GM23248 (cell line): ENCODE measurements around the gene SURF1. TPM values are rescaled to one million over a fixed set of nuclear protein-coding genes. Genes with fewer than 3 reads are reported as not detected.

ENCODE experiments used
- DNase-seq: peaks from one replicate; pipeline ENCODE4 v3.0.0-alpha.2; 2015
- H2AFZ ChIP-seq: fragments of 200-600 bp; sonication (generic); 2 replicates; pipeline ENCODE4 v1.6.1; 2016; ENCODE audit warnings: antibody characterized with exemption
- H3F3A ChIP-seq: fragments of 200-600 bp; sonication (generic); 2 replicates; pipeline ENCODE4 v1.6.1; 2016; ENCODE audit warnings: mild to moderate bottlenecking, antibody characterized with exemption, mixed run types; ENCODE audit not compliant: insufficient read depth
- H3K27ac ChIP-seq: fragments of 200-600 bp; sonication (generic); 2 replicates; pipeline ENCODE4 v1.5.1; 2016; ENCODE audit warnings: mild to moderate bottlenecking
- H3K27me3 ChIP-seq: fragments of 200-600 bp; sonication (generic); replicated peaks from 2 replicates; pipeline ENCODE4 v1.6.1; 2016; ENCODE audit warnings: mild to moderate bottlenecking; ENCODE audit not compliant: insufficient read depth
- H3K36me3 ChIP-seq: fragments of 200-600 bp; sonication (generic); 2 replicates; pipeline ENCODE4 v1.6.1; 2016; ENCODE audit warnings: low read depth, mild to moderate bottlenecking
- H3K4me1 ChIP-seq: fragments of 200-600 bp; sonication (generic); 2 replicates; pipeline ENCODE4 v1.6.1; 2016; ENCODE audit warnings: mild to moderate bottlenecking; ENCODE audit not compliant: insufficient read depth
- H3K4me2 ChIP-seq: fragments of 200-600 bp; sonication (generic); one replicate; pipeline ENCODE4 v1.6.1; 2016; ENCODE audit warnings: mild to moderate bottlenecking; ENCODE audit not compliant: unreplicated experiment
- H3K4me3 ChIP-seq: fragments of 200-600 bp; sonication (generic); 2 replicates; pipeline ENCODE4 v1.5.1; 2016; ENCODE audit warnings: mild to moderate bottlenecking
- H3K79me2 ChIP-seq: fragments of 200-600 bp; sonication (generic); 2 replicates; pipeline ENCODE4 v1.6.1; 2016; ENCODE audit warnings: mild to moderate bottlenecking; ENCODE audit not compliant: insufficient read depth
- H3K9ac ChIP-seq: fragments of 200-600 bp; sonication (generic); 2 replicates; pipeline ENCODE4 v1.6.1; 2016; ENCODE audit warnings: mild to moderate bottlenecking
- H3K9me2 ChIP-seq: fragments of 200-600 bp; sonication (generic); 2 replicates; pipeline ENCODE4 v1.6.1; 2016; ENCODE audit warnings: mixed run types, mild to moderate bottlenecking, moderate library complexity; ENCODE audit not compliant: insufficient read depth
- H3K9me3 ChIP-seq: fragments of 200-600 bp; sonication (generic); one replicate; pipeline ENCODE4 v1.6.1; 2017; ENCODE audit warnings: low read depth
- H4K20me1 ChIP-seq: fragments of 200-600 bp; sonication (generic); 2 replicates; pipeline ENCODE4 v1.6.0; 2016; ENCODE audit not compliant: insufficient read depth
- EZH2 ChIP-seq: fragments of 200-600 bp; sonication (generic); IDR thresholded peaks from 2 replicates; pipeline ENCODE4 v1.6.1; 2018; ENCODE audit warnings: antibody characterized with exemption, mild to moderate bottlenecking; ENCODE audit not compliant: insufficient read depth, poor library complexity, severe bottlenecking
- EZH2phosphoT487 ChIP-seq: fragments of 200-600 bp; sonication (generic); IDR thresholded peaks from 2 replicates; pipeline ENCODE4 v1.6.1; 2018; ENCODE audit warnings: antibody characterized with exemption, moderate library complexity, mild to moderate bottlenecking, low read depth; ENCODE audit not compliant: insufficient read depth
- WGBS, 2 experiments: methylation state at CpG; one replicate each; pipeline ENCODE4 v1.1.6; 2015 to 2017; ENCODE audit warnings: low lambda C conversion rate in 2 of 2, low coverage in 1 of 2; ENCODE audit errors: missing lambda C conversion rate in 2 of 2; 5-methylcytosine and 5-hydroxymethylcytosine counted together
- in situ Hi-C: fragments of 300-500 bp; cut with MboI; formaldehyde crosslinking; loops from 2 replicates; pipeline ENCODE4 v1.15.0; 2020
- polyA plus RNA-seq: library from polyadenylated mRNA; unstranded; fragments of >200 nt; fragmentation: Nextera tagmentation; extraction: Ambion mirVana; gene quantifications from 2 replicates; pipeline ENCODE4 v1.2.1, GENCODE V29; 2016
- total RNA-seq: library from RNA; depleted of rRNA; stranded (reverse); fragments of >200 nt; shearing (Covaris generic); gene quantifications from 2 replicates; pipeline ENCODE4 v1.2.3, GENCODE V29; 2014

SURF1 gene
- total and polyA plus RNA-seq, 2 experiments from 2014 or later: 29.1 to 57.4 TPM

- 83 to 85% methylated on average over 14 to 15 of the region's 15 CpGs for WGBS, 2 experiments
- no peaks in the 10 kb centered on the region for H3K27me3 ChIP-seq
- H3K4me3 ChIP-seq: no peak overlapping the region
- H3F3A ChIP-seq: peaks cover 49% of the 10 kb centered on the region
- H3K79me2 ChIP-seq: peaks cover 88% of the 10 kb centered on the region
- in situ Hi-C loops: no loop called here
- no peak overlapping the region for H2AFZ ChIP-seq
- peaks cover 58% of the 10 kb centered on the region for H3K36me3 ChIP-seq
- no peaks in the 10 kb centered on the region for H3K4me1 ChIP-seq
- no peaks in the 10 kb centered on the region for H3K9me2 ChIP-seq
- no peak overlapping the region for H3K9ac ChIP-seq
- H3K9me3 ChIP-seq: no peaks in the 10 kb centered on the region
- H3K4me2 ChIP-seq: no peak overlapping the region
- DNase-seq: no peak
- peaks cover 16% of the 10 kb centered on the region; the same call in 1 of the 2 replicates for H4K20me1 ChIP-seq
- H3K27ac ChIP-seq: no peak overlapping the region
- TF ChIP-seq EZH2 (no peak), EZH2phosphoT487 (no peak)
These were observed 6.2 kb upstream of the SURF1 start for GRCh38 chr9:133362359-133363044.

- no peak overlapping the region for H3K4me3 ChIP-seq
- H3K36me3 ChIP-seq: peaks cover 57% of the 10 kb centered on the region
- H3F3A ChIP-seq: peaks cover 51% of the 10 kb centered on the region
- peaks cover 9% of the 10 kb centered on the region; the same call in 1 of the 2 replicates for H4K20me1 ChIP-seq
- no peak overlapping the region for H2AFZ ChIP-seq
- no peak overlapping the region for H3K4me2 ChIP-seq
- peaks cover 85% of the 10 kb centered on the region for H3K79me2 ChIP-seq
- H3K27me3 ChIP-seq: no peaks in the 10 kb centered on the region
- H3K27ac ChIP-seq: no peak overlapping the region
- no peaks in the 10 kb centered on the region for H3K4me1 ChIP-seq
- no peaks in the 10 kb centered on the region for H3K9me3 ChIP-seq
- in situ Hi-C loops: no loop called here
- no peak for TF ChIP-seq EZH2
- TF ChIP-seq EZH2phosphoT487: no peak
- H3K9me2 ChIP-seq: no peaks in the 10 kb centered on the region
- 81 to 89% methylated on average over 13 of the region's 13 CpGs for WGBS, 2 experiments
- H3K9ac ChIP-seq: 0 out of 2 replicates have a peak overlapping the region, but pooled peaks have one; percentile 28
- DNase-seq: no peak
These were observed 5.3 kb upstream of the SURF1 start for GRCh38 chr9:133361507-133362092.

- no peak overlapping the region for H2AFZ ChIP-seq
- H3K27ac ChIP-seq: no peak overlapping the region; the same call in 1 of the 2 replicates
- DNase-seq: no peak
- no peak overlapping the region for H3K4me2 ChIP-seq
- TF ChIP-seq EZH2: no peak
- no peak for TF ChIP-seq EZH2phosphoT487
- H3K9me2 ChIP-seq: no peaks in the 10 kb centered on the region
- in situ Hi-C loops: no loop called here
- no peaks in the 10 kb centered on the region for H3K4me1 ChIP-seq
- peaks cover 48% of the 10 kb centered on the region for H3K36me3 ChIP-seq
- peaks cover 52% of the 10 kb centered on the region for H3F3A ChIP-seq
- H3K79me2 ChIP-seq: peaks cover 80% of the 10 kb centered on the region
- H3K4me3 ChIP-seq: no peak overlapping the region
- peak overlapping the region; percentile 28 for H3K9ac ChIP-seq
- 0 out of 2 replicates have a peak, but pooled peaks cover 2% of the 10 kb centered on the region for H4K20me1 ChIP-seq
- 78 to 81% methylated on average over 21 of the region's 21 CpGs for WGBS, 2 experiments
- no peaks in the 10 kb centered on the region for H3K27me3 ChIP-seq
- no peaks in the 10 kb centered on the region for H3K9me3 ChIP-seq
These were observed 4.4 kb upstream of the SURF1 start for GRCh38 chr9:133360400-133361393.

GRCh38 chr9:133359399-133360175 lies 3.3 kb upstream of the SURF1 start:
- Histone ChIP-seq H3K27me3 (no peaks in the 10 kb centered on the region), H3K9me2 (no peaks in the 10 kb centered on the region), H2AFZ (no peak overlapping the region), H3K9ac (peak overlapping the region; percentile 7; the same call in 1 of the 2 replicates), H3K79me2 (peaks cover 80% of the 10 kb centered on the region), H3F3A (peaks cover 56% of the 10 kb centered on the region), H3K4me2 (no peak overlapping the region), H3K9me3 (no peaks in the 10 kb centered on the region), H3K4me1 (peaks cover 8% of the 10 kb centered on the region; the same call in 1 of the 2 replicates), H3K27ac (no peak overlapping the region; the same call in 1 of the 2 replicates), H3K36me3 (peaks cover 44% of the 10 kb centered on the region), H3K4me3 (no peak overlapping the region), H4K20me1 (no peaks in the 10 kb centered on the region)
- WGBS, 2 experiments: 45 to 50% methylated on average over 19 to 20 of the region's 20 CpGs
- TF ChIP-seq EZH2phosphoT487: no peak
- TF ChIP-seq EZH2: no peak
- DNase-seq: peak; percentile 46
- in situ Hi-C loops: no loop called here
